ENCODE data around the gene ESR1.

DNA sequence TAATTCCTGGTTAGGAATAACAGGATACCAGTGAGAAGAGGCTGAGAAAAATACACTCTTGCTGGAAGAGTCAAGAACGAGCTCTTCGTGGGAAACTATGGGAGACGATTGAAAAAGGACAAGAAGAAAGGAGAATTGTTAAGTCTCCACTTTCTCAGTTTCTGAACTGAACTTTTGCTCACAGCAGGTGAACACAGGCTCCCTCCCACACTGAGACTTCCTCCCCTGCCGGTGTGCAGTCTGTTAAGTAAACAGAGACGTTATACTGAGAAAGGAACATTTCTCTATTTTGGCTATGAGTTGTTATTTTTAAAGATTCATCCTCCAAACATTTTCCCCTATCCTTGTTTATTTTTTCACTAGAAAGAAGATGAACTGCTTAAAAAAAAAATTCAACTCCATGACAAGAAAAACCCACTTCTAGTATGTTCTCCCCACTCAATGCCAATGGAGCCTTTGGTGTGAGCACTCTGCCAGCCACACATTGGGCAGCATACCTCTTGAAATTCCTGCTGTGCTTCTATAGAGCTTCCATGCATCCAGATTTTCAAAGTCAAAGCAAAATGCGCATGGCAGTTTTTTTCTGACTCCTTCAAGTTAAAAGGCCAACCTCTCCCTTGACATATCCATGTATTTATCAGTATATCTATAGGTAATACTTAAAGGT lies 250.5 kb downstream of the ESR1 start:
- TF ChIP-seq CTCF (IDR thresholded peaks at IDR 0.05; ENCODE audit: low read depth, low read length, poor library complexity, severe bottlenecking) (no peak), EZH2phosphoT487 (IDR thresholded peaks at IDR 0.05; ENCODE audit: borderline replicate concordance, low read length) (no peak)

Data from DOHH2 (cell line).